GM18951 (cell line): ENCODE data around the gene GADD45B.
"Not testable (repeated sequence)": the region's sequence is repeated elsewhere in the genome, so short reads cannot be mapped to it uniquely, and the experiment has no call there.

Experiments used
- POLR2A ChIP-seq: IDR thresholded peaks from 4 replicates; pipeline ENCODE4 v1.6.1; 2011; ENCODE audit warnings: mild to moderate bottlenecking; ENCODE audit not compliant: insufficient read length, insufficient read depth; ENCODE audit errors: extremely low read depth
- in situ Hi-C: fragments of 300-500 bp; cut with MboI; formaldehyde crosslinking; loops from one replicate; pipeline ENCODE4 v1.12.0; 2022; ENCODE audit warnings: low sequenced_read_pairs, mixed read lengths, inconsistent platforms; ENCODE audit not compliant: unreplicated experiment

GADD45B gene

DNA sequence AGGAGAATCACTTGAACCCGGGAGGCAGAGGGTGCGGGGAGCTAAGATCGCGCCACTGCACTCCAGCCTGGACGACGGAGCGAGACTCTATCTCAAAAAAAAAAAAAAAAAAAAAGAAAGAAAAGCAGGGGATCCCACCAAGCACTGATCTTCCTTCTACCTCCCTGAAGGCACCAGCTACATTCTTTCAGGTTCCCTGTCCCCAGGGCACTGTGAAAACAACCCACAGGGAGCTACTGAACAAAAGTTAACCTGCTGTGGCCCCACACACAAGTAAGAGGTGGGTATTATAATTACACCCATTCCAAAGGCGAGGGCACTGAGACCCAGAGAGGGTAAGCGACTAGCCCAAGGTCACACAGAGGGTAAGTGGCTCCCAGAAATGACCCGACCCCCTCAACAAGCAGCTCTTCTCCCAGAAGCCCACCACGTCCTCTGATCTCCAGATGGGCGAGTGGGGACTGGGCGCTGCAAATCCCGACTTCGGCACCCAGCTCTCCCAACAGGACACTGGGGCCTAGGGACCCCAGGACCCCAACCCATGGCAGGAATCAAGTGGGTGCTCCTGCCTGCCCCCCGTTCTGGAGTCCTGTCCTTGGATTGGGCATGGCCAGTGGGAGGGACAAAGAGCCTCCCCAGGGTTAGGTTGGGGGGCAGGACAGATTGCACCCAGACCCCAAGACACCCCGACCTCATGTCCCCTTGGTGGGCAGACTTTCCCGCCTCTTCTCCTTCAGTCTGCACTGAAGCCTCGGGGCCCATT lies 21.5 kb upstream of the GADD45B start:
- TF ChIP-seq POLR2A, result no peak

DNA sequence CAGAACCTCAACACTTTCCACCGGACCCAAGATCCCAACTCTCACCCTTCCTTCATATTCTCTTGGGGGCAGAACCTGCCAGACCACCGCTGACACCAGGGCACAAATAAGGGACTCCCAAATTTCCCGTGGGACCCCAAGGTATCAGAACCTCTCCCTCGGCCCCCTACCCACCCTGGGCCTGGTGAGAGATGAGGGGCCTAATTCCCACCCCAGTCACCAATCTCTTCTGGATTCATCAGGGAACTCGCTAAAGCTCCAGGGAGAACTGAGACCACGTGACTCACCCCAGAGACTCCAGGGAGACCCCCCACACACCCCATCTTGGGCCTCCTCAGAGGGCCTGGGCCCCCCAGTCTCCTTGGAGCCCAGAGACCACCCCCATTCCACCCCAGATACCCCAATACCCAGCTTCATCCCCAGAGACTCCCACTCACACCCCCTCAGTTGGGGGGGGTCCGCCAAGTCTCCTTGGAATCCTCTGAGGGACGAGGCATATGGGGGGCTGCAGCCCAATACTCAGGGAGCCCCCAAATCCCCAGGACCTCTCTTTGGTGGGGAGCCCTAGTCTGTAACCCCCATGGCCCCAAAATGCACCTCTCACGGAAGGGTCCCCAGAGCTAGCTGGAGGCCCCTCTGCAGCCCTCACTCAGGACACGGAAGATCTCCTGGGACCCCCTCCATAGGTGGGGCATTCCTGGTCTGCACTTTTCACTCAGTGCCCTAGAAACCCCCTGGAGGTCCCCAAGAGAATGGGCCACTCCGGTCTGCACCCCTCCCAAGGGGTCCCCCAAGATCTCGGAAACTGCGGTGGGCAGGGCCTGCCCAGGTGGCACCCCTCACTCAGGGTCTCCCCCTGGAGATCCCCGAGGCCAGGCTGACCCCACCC lies 20.7 kb upstream of the GADD45B start:
- in situ Hi-C loops, result no loop called here
- TF ChIP-seq POLR2A, result no peak

More for the DNA sequence above, 21.5 kb upstream of the GADD45B start:
- in situ Hi-C loops, result no loop called here

DNA sequence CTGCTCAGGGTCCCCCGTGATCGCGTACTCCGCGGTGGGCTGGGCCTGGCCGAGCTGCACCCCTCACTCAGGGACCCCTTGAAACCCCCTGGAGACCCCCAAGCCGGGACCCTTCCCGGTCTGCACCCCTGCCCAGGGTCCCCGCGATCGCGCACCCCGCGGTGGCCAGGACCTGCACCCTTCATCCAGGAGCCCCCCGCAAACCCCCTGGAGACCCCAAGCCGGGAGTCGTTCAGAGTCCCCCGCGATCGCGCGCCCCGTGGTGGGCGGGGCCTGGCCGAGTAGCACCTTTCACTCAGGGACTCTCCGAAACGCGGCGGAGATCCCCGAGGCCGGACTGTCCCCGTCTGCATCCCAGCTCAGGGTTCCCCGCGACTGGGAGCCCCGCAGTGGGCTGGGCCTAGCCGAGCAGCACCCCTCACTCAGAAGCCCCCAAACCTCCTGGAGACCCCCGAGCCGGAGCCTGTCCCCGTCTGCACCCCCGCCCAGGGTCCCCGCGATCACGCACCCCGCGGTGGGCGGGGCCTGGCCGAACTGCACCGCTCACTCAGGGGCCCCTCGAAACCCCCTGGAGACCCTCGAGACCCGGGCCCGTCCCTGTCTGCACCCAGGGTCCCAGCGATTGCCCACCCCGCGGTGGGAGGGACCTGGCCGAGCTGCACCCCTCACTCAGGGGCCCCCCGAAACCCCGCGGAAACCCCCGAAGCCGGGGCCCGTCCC lies 19.9 kb upstream of the GADD45B start:
- TF ChIP-seq POLR2A, result no peak
- in situ Hi-C loops, result no loop called here

DNA sequence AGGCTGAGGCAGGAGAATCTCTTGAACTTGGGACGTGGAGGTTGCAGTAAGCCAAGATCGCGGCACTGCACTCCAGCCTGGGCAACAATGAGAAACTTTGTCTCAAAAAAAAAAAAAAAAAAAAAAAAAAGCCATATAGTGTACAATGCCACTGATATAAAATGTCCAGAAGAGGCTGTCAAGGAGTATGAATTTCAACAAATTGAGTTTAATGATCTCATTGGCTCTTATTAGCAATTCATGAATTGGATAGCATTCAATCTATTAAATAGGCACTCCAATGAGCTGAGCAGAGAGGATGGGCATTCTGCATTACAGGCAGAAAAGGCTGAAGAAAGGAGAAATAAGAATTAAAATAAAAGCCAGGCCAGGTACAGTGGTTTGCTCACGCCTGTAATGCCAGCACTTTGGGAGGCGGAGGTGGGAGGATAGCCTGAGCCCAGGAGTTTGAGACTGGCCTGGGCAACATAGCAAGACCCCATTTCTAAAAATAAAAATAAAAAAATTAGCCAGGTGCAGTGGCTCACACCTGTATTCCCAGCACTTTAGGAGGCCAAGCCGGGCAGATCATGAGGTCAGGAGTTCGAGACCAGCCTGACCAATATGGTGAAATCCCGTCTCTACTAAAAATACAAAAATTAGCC lies 18.4 kb upstream of the GADD45B start:
- in situ Hi-C loops, result no loop called here
- TF ChIP-seq POLR2A, result no peak

DNA sequence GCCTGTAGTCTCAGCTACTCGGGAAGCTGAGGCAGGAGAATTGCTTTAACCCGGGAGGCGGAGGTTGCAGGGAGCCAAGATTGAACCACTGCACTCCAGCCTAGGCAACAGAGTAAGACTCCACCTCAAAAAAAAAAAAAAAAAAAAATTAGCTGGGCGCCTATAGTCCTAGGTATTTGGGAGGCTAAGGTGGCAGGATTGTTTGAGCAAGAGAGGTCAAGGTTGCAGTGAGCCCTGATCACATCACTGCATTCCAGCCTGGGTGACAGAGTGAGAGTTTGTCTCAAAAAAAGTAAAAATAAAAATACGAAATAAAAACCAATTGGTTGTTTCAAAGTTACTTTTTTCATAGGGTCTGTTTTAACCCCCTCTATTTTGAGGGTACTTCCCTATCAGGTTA lies 17.9 kb upstream of the GADD45B start:
- in situ Hi-C loops, result no loop called here

DNA sequence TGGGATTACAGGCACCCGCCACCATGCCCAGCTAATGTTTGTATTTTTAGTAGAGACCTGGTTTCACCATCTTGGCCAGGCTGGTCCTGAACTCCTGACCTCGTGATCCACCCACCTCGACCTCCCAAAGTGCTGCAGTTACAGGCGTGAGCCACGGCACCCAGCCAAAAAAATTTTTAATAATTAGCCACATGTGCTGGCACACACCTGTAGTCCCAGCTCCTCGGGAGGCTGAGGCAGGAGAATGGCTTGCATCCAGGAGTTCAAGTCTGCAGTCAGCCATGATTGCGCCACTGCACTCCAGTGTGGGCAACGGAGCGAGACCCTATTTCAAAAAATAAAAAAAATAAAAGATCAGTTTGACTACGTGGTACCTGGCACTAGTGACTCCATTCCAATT lies 17.2 kb upstream of the GADD45B start:
- in situ Hi-C loops, result not testable (repeated sequence)

More for the DNA sequence above, 17.9 kb upstream of the GADD45B start:
- TF ChIP-seq POLR2A, result no peak

DNA sequence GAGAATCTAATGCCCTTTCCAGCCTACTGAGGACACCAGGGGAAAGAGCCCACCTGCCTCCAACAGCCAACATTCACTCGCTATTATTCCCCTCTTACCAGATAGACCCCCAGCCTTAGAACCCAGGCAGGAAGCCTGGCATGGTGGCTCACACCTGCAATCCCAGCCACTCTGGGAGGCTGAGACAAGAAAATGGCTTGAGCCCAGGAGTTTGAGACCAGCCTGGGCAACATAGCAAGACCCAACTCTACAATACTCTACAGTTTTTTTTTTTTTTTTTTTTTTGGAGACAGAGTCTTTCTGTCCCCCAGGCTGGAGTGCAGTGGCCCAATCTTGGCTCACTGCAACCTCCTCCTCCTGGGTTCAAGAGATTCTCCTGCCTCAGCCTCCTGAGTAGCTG lies 15.7 kb upstream of the GADD45B start:
- in situ Hi-C loops, result no loop called here
- no peak for TF ChIP-seq POLR2A

DNA sequence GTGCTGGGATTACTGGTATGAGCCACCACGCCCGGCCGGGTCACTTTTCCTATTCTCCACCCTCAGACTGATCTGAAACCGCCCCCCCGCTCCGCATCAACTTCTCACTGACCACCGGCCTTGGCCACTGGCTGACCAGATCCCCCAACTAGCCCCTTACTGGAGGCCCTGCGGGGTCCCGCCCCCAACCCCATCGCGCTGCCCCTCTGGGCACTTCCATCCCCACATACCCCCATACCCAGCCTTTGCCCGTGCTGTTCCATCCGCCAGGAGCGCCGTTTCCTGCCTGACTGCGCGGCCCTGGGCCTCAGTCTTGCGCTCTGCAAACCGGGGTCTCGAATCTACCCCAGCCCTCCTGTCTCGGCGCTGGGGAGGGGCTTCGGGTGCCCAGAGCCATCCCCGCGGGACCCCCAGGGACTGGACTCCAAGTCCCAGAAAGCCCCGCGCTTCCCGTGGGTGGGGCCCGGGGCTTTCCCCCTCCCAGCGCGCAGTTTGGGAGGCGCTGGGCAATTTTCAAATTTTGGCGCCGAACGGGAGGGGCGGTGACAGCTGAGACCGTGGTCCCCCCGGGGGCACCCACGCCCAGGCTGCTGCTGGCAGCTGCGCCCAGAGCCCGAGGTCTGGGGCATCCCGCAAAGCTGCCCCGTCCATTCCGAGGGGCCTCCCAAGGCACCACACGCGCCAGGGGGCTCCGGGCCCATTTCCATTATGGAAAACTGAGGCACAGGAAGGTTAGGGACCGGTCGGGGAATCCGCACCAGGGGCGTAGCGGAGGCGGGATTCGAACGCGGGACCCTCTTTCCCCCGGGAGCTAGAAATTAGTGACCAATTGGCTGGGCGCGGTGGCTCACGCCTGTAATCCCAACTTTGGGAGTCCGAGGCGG lies 13.9 kb upstream of the GADD45B start:
- in situ Hi-C loops, result no loop called here
- TF ChIP-seq POLR2A, result peak; percentile 57

DNA sequence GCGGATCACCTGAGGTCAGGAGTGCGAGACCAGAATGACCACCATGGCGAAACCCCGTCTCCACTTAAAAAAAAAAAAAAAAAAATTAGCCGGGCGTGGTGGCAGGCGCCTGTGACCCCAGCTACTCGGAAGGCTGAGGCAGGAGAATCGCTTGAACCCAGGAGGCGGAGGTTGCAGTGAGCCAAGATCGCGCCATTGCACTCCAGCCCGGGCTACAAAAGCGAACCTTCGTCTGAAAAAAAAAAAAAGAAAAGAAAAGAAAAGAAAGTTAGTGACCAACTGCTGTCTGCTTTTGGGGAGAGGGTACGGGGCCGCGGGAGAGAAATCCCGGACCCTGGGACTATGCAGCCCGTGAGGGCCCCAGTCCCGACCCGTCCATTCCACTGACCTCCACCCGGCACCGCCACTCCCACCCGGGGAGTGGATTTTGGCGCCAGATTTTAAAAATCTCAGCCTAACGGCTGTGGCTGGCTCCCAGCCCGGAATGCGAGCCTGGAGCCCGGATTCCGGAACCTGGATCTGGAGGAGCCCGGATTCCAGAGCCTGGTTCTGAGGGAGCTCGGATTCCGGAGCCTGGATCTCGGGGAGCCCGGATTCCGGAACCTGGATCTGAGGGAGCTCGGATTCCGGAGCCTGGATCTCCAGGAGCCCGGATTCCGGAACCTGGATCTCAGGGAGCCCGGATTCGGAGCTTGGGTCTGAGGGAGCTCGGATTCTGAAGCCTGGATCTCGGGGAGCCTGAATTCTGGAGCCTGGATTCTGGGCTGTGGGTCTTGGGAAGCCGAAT lies 13.1 kb upstream of the GADD45B start:
- no peak for TF ChIP-seq POLR2A
- in situ Hi-C loops, result no loop called here

DNA sequence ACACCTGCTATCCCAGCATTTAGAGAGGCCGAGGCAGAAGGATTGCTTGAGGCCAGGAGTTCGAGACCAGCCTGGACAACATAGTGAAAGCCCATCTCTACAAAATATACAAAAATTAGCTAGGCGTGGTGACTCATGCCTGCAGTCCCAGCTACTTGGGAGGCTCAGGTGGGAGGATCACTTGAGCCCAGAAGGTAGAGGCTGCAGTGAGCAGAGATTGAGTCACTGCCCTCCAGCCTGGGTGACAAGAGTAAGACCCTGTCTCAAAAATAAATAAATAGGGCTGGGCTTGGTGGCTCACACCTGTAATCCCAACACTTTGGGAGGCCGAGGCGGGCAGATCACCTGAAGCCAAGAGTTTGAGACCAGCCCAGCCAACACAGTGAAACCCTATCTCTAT lies 12.2 kb upstream of the GADD45B start:
- in situ Hi-C loops, result not testable (repeated sequence)

DNA sequence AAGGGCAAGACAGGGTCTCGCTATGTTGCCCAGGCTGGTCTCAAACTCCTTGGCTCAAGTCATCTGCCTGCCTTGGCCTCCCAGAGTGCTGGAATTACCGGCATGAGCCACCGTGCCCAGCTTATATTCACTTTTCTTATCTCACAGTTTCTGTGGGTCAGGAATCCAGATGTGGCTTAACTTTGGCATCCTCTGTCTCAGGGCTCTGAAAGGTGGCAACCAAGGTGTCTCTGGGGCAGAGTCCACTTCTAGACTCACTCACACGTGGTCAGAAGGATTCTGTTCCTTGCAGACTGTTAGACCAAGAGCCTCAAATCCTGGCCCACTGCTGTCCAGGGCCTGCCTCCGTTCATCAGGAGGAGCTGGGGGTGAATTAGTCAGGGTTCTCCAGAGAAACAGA lies 11.5 kb upstream of the GADD45B start:
- TF ChIP-seq POLR2A, result no peak
- in situ Hi-C loops, result no loop called here
